Erythroblast (primary cell): Measurements from ENCODE around the gene OTP.

Source experiments
- GATA1 ChIP-seq: IDR thresholded peaks from 2 replicates; pipeline ENCODE4 v1.6.1; 2011; ENCODE audit warnings: low read depth, mild to moderate bottlenecking, control low read depth, low read length, moderate library complexity
- POLR2A ChIP-seq: IDR thresholded peaks from 2 replicates; pipeline ENCODE4 v1.6.1; 2011; ENCODE audit warnings: mild to moderate bottlenecking, low read length

GRCh38 chr5:77590347-77590746 is 48.2 kb downstream of the OTP start:
- TF ChIP-seq POLR2A (no peak), GATA1 (no peak)
